OCI-LY1 (cell line): ENCODE results near the gene REL.

ENCODE experiments used
- H2AFZ ChIP-seq: fragments of 200-600 bp; sonication (generic), shearing (Covaris generic); 2 replicates; pipeline ENCODE4 v1.6.0; 2014; ENCODE audit warnings: antibody characterized with exemption, mild to moderate bottlenecking, low read length
- H3F3A ChIP-seq: fragments of 200-600 bp; sonication (generic), shearing (Covaris generic); 2 replicates; pipeline ENCODE4 v1.6.0; 2014; ENCODE audit warnings: mild to moderate bottlenecking, antibody characterized with exemption, low read length, moderate library complexity; ENCODE audit not compliant: insufficient read depth
- H3K27ac ChIP-seq: fragments of 200-600 bp; sonication (generic); 2 replicates; pipeline ENCODE4 v1.5.1; 2014; ENCODE audit warnings: low read length, mixed run types, mild to moderate bottlenecking, low read depth; ENCODE audit not compliant: poor library complexity, severe bottlenecking
- H3K27me3 ChIP-seq: fragments of 200-600 bp; sonication (generic); 2 replicates; pipeline ENCODE4 v1.6.0; 2014; ENCODE audit warnings: antibody characterized with exemption, mild to moderate bottlenecking, low read length, moderate library complexity; ENCODE audit not compliant: insufficient read depth
- H3K36me3 ChIP-seq: fragments of 200-600 bp; sonication (generic); 2 replicates; pipeline ENCODE4 v1.6.1; 2014; ENCODE audit warnings: mild to moderate bottlenecking, antibody characterized with exemption, low read length, moderate library complexity, mixed read lengths; ENCODE audit not compliant: insufficient read depth
- H3K4me1 ChIP-seq: fragments of 200-600 bp; sonication (generic); 2 replicates; pipeline ENCODE4 v1.5.1; 2014; ENCODE audit warnings: mild to moderate bottlenecking, low read length, moderate library complexity; ENCODE audit not compliant: insufficient read depth, severe bottlenecking
- H3K4me2 ChIP-seq: fragments of 200-600 bp; sonication (generic), shearing (Covaris generic); 2 replicates; pipeline ENCODE4 v1.6.1; 2014; ENCODE audit warnings: low read length
- H3K4me3 ChIP-seq: fragments of 200-600 bp; sonication (generic); 2 replicates; pipeline ENCODE4 v1.5.1; 2014; ENCODE audit warnings: low read length, low read depth, mild to moderate bottlenecking, mixed read lengths; ENCODE audit not compliant: poor library complexity, severe bottlenecking
- H3K79me2 ChIP-seq: fragments of 200-600 bp; shearing (Covaris generic); 2 replicates; pipeline ENCODE4 v1.6.1; 2016; ENCODE audit warnings: mixed run types, low read length, mixed read lengths; ENCODE audit not compliant: insufficient read depth
- H3K9ac ChIP-seq: fragments of 200-600 bp; sonication (generic), shearing (Covaris generic); 2 replicates; pipeline ENCODE4 v1.6.1; 2014; ENCODE audit warnings: mild to moderate bottlenecking, low read length, mixed read lengths
- H3K9me2 ChIP-seq: fragments of 200-600 bp; sonication (generic), shearing (Covaris generic); 2 replicates; pipeline ENCODE4 v1.6.1; 2014; ENCODE audit warnings: low read depth, mild to moderate bottlenecking, low read length, mixed read lengths
- H3K9me3 ChIP-seq: fragments of 200-600 bp; shearing (Covaris generic); 2 replicates; pipeline ENCODE4 v1.6.1; 2014; ENCODE audit warnings: low read length, mixed read lengths
- H4K20me1 ChIP-seq: fragments of 200-600 bp; sonication (generic), shearing (Covaris generic); 2 replicates; pipeline ENCODE4 v1.6.0; 2016; ENCODE audit warnings: mild to moderate bottlenecking, low read length; ENCODE audit not compliant: insufficient read depth
- CTCF ChIP-seq: fragments of 200-600 bp; sonication (generic), shearing (Covaris generic); IDR thresholded peaks from 2 replicates; pipeline ENCODE4 v1.5.1; 2017; ENCODE audit warnings: mild to moderate bottlenecking, antibody characterized with exemption, low read length, moderate library complexity, mixed read lengths
- EZH2 ChIP-seq: fragments of 200-600 bp; sonication (generic), shearing (Covaris generic); IDR thresholded peaks from 2 replicates; pipeline ENCODE4 v1.8.0; 2017; ENCODE audit warnings: borderline replicate concordance, mixed run types, mild to moderate bottlenecking, antibody characterized with exemption, low read length, moderate library complexity, mixed read lengths

REL gene

DNA sequence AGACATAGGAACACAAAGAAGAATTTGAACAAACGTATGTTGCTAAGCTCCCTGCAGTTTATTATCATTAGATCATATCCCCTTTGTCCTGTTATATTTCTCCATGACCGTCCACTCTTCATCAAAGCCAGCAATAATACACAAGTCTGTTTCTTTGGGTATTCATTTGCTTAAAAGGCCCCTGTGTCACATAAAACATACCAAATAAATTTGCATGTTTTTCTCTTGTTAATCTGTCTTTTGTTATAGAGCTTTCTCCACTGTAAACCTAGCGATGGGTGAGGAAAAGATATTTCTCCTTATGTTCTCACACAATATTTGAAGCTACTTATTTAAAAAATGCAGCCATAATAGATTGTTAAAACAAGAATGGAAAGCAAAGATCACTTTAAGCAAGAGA lies 42.9 kb upstream of the REL start:
- Histone ChIP-seq H3F3A (peaks cover 26% of the 10 kb centered on the region), H3K4me1 (peaks cover 86% of the 10 kb centered on the region), H4K20me1 (no peaks in the 10 kb centered on the region), H3K9me2 (no peaks in the 10 kb centered on the region), H3K4me2 (no peak overlapping the region), H3K79me2 (no peaks in the 10 kb centered on the region), H3K9me3 (no peaks in the 10 kb centered on the region), H3K36me3 (no peaks in the 10 kb centered on the region; the same call in 1 of the 2 replicates), H3K27ac (peak overlapping the region; percentile 99), H2AFZ (no peak overlapping the region), H3K9ac (no peak overlapping the region), H3K4me3 (no peak overlapping the region), H3K27me3 (no peaks in the 10 kb centered on the region)
- TF ChIP-seq EZH2: no peak
- no peak for TF ChIP-seq CTCF

- H3F3A ChIP-seq: peaks cover 26% of the 10 kb centered on the region
- H3K4me1 ChIP-seq: peaks cover 86% of the 10 kb centered on the region
- H3K27ac ChIP-seq: peak overlapping the region; percentile 99
- no peaks in the 10 kb centered on the region for H3K9me2 ChIP-seq
- no peaks in the 10 kb centered on the region for H3K27me3 ChIP-seq
- no peaks in the 10 kb centered on the region; the same call in 1 of the 2 replicates for H3K36me3 ChIP-seq
- TF ChIP-seq CTCF (peak; percentile 55; the same call in 1 of the 2 replicates), EZH2 (no peak)
- H2AFZ ChIP-seq: no peak overlapping the region
- H3K9ac ChIP-seq: peak overlapping the region; percentile 73
- H3K9me3 ChIP-seq: no peaks in the 10 kb centered on the region
- H4K20me1 ChIP-seq: no peaks in the 10 kb centered on the region
- H3K4me3 ChIP-seq: peak overlapping the region; percentile 29
- peak overlapping the region; percentile 64 for H3K4me2 ChIP-seq
- no peaks in the 10 kb centered on the region for H3K79me2 ChIP-seq
These were observed 42.1 kb upstream of the REL start for GRCh38 chr2:60839126-60839813.

- Histone ChIP-seq H3K27ac (peak overlapping the region; percentile 99), H3K9me3 (no peaks in the 10 kb centered on the region), H3K27me3 (no peaks in the 10 kb centered on the region), H3K4me3 (peak overlapping the region; percentile 50), H3K4me2 (peak overlapping the region; percentile 64), H3K9ac (peak overlapping the region; percentile 78; the same call in 1 of the 2 replicates), H3K9me2 (no peaks in the 10 kb centered on the region), H3K79me2 (no peaks in the 10 kb centered on the region), H3F3A (peaks cover 26% of the 10 kb centered on the region), H3K4me1 (peaks cover 86% of the 10 kb centered on the region), H2AFZ (no peak overlapping the region), H3K36me3 (no peaks in the 10 kb centered on the region; the same call in 1 of the 2 replicates), H4K20me1 (no peaks in the 10 kb centered on the region)
- TF ChIP-seq EZH2 (no peak), CTCF (no peak)
These were observed 40.5 kb upstream of the REL start for GRCh38 chr2:60840880-60841279.
